GM13976 (cell line): Measurements from ENCODE around the gene FIGN.

ENCODE experiments used
- DNase-seq: peaks from one replicate; pipeline ENCODE4 v3.0.0; 2012; ENCODE audit warnings: low spot score
- CTCF ChIP-seq: IDR thresholded peaks from 2 replicates; pipeline ENCODE4 v1.5.1; 2012; ENCODE audit warnings: borderline replicate concordance, mild to moderate bottlenecking; ENCODE audit not compliant: insufficient read depth; ENCODE audit errors: extremely low read depth, missing control alignments, control extremely low read depth
- in situ Hi-C: fragments of 300-500 bp; cut with MboI; formaldehyde crosslinking; loops from one replicate; pipeline ENCODE4 v1.12.0; 2022; ENCODE audit warnings: low sequenced_read_pairs, mixed read lengths, inconsistent platforms; ENCODE audit not compliant: unreplicated experiment

FIGN gene

GRCh38 chr2:163723881-163724280 lies 11.9 kb downstream of the FIGN start:
- no peak for DNase-seq
- no peak for TF ChIP-seq CTCF

DNA sequence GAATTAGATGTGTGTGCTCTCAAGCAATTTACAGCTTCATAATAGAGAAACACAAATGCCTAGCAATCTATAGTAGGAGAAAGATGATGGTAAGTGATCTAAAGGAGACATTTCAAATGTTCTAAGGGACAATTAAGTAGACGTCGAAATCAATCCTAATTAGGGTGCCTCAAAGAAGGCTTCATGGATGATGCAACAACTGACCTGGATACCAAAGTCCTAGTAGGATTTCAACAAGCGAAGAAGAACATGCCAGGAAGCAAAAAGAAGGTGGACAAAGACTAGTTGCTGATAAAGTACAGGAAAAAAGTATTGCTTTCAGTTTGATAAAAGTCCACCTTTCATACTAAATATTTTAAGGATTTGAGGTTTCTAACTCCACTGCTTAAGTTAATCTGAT lies 12.5 kb downstream of the FIGN start:
- in situ Hi-C loops: no loop called here
- no peak for TF ChIP-seq CTCF
- DNase-seq: no peak

More at GRCh38 chr2:163723881-163724280, 11.9 kb downstream of the FIGN start:
- in situ Hi-C loops: no loop called here

GRCh38 chr2:163719331-163719730 lies 16.5 kb downstream of the FIGN start:
- TF ChIP-seq CTCF: no peak
- in situ Hi-C loops: no loop called here

DNA sequence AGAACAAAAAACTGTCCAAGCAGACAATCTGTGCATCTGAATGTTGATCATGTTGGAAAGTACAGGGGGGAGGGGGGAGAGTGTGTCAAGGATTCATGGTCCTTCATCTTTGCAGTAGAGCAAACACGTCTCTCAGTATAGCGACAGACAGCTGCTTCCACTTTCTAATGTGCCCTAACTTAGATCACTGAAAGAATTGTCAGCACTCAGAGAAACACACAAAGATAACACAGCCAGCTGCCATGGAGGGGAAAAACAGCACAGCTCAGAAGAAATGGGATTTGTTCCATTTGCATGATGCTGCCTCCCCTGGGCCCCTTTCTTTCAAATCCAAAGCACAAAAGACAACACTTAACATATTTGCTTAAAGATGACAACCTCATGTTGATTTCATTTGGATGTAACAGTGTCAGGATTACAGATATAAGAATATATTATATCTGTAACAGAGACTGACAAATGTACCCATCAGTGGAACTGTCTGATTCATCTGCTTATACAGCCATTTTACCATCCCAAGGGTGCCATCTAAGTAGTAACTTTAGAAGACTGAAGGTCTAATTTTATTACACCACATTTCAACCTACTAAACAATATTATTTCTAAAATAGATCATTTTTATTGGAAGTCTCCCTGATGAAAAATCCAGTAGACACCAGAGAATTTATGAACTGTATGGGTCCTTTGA lies 17.7 kb downstream of the FIGN start:
- no peak for TF ChIP-seq CTCF
- in situ Hi-C loops: no loop called here
- DNase-seq: no peak

More at GRCh38 chr2:163719331-163719730, 16.5 kb downstream of the FIGN start:
- no peak for DNase-seq

- no peak for TF ChIP-seq CTCF
- DNase-seq: no peak
- in situ Hi-C loops: no loop called here
These were observed 18.3 kb downstream of the FIGN start for GRCh38 chr2:163717515-163717914.

DNA sequence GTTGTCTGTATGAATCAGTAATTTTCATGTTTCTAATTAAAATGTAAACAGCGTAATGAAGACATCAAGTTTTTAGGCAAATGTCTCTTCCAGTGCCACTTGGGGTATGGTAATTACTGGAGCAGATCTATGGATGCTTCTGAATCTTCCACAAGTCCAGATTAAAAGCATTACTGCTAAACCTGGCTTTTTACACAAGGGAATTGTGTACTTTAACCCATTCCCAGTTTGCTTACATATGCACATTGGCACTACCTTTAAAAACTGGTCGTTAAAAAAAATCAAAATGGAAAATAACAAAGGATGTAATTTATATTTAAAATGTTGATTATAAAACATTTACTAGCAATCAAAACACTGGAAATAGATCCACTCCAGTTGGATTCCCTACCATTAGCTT lies 19.7 kb downstream of the FIGN start:
- in situ Hi-C loops: no loop called here
- no peak for TF ChIP-seq CTCF
- DNase-seq: no peak
